Neutrophil (primary cell): Measurements from ENCODE around the gene EXOC4.

Experiments
- H3K27ac ChIP-seq: fragments of 200-600 bp; sonication (generic); 2 replicates; pipeline ENCODE4 v1.5.1; 2016; ENCODE audit warnings: mild to moderate bottlenecking, moderate library complexity
- H3K27me3 ChIP-seq: fragments of 200-600 bp; sonication (generic); 2 replicates; pipeline ENCODE4 v1.6.0; 2016; ENCODE audit warnings: mild to moderate bottlenecking
- H3K36me3 ChIP-seq: fragments of 200-600 bp; sonication (generic); 2 replicates; pipeline ENCODE4 v1.5.1; 2017
- H3K4me1 ChIP-seq, 2 experiments: fragments of 200-600 bp in 1 of 2; sonication (generic) in 1 of 2; 1 replicate in 1 of 2; 2 replicates in 1 of 2; pipeline versions ENCODE4 v1.5.1 to v1.6.1; 2013 to 2016; ENCODE audit warnings: low read depth in 1 of 2, low read length in 1 of 2, mild to moderate bottlenecking in 1 of 2, moderate library complexity in 1 of 2; ENCODE audit not compliant: control insufficient read depth in 1 of 2, insufficient read depth in 1 of 2
- H3K4me3 ChIP-seq, 2 experiments: fragments of 200-600 bp in 1 of 2; sonication (generic) in 1 of 2; 1 replicate in 1 of 2; 2 replicates in 1 of 2; pipeline ENCODE4 v1.5.1; 2013 to 2016; ENCODE audit warnings: low read depth in 1 of 2, low read length in 1 of 2, mild to moderate bottlenecking in 1 of 2, moderate library complexity in 1 of 2
- H3K9me3 ChIP-seq: fragments of 200-600 bp; sonication (generic); 2 replicates; pipeline ENCODE4 v1.5.1; 2016
- CTCF ChIP-seq: fragments of 200-600 bp; sonication (generic); IDR thresholded peaks from 2 replicates; pipeline ENCODE4 v1.5.1; 2016; ENCODE audit warnings: antibody characterized with exemption

EXOC4 gene

GRCh38 chr7:133712544-133712943 lies 459.7 kb downstream of the EXOC4 start:
- H3K4me1 ChIP-seq = peaks cover 9 to 15% of the 10 kb centered on the region in 2 experiments
- H3K27ac ChIP-seq = no peak overlapping the region
- no peaks in the 10 kb centered on the region for H3K9me3 ChIP-seq
- no peak overlapping the region for H3K4me3 ChIP-seq
- H3K36me3 ChIP-seq = no peaks in the 10 kb centered on the region
- no peaks in the 10 kb centered on the region for H3K27me3 ChIP-seq
- TF ChIP-seq CTCF = no peak

DNA sequence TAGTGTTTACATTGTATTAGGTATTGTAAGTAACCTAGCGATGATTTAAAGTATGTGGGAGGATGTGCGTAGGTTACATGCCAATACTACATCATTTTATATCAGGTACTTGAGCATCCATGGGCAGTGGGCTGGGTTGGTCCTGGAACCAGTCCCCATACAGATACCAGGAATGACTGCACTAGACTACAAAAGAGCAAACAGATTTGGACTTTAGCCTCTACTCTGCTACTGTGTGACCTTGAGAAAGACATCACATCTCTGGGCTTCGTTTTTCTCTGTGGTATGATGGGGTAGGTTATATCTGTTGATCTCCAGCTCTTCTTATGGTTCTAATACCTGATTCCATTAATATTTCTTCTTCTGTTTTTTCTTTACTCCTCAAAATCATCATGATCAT lies 461.8 kb downstream of the EXOC4 start:
- H3K27me3 ChIP-seq = no peaks in the 10 kb centered on the region
- no peak for TF ChIP-seq CTCF
- H3K4me1 ChIP-seq = peaks cover 0 to 1% of the 10 kb centered on the region in 2 experiments
- H3K27ac ChIP-seq = no peak overlapping the region
- no peaks in the 10 kb centered on the region for H3K36me3 ChIP-seq
- no peaks in the 10 kb centered on the region for H3K9me3 ChIP-seq
- no peak overlapping the region for H3K4me3 ChIP-seq

GRCh38 chr7:133718131-133718530 lies 465.3 kb downstream of the EXOC4 start:
- H3K9me3 ChIP-seq = no peaks in the 10 kb centered on the region

DNA sequence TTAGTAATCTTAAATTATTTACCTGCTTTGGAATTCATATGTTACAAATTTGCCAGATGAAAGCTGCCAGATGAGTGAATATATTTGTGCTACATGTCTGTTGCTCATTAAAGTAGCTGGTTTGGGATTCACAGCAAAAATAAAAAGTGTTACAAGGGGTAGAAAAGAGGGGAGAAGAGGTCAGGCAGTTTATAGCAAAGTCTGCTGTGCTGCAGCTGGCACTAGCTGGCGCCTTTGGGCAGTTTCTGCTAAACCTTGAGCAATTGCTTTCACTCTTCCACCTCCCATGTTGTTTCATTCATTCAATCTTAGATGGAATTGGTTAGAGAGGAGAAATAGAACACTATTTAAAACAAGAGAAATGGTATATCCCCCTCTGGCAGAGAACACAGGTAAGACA lies 470.2 kb downstream of the EXOC4 start:
- TF ChIP-seq CTCF = no peak
- H3K27ac ChIP-seq = no peak overlapping the region
- H3K27me3 ChIP-seq = no peaks in the 10 kb centered on the region
- no peaks in the 10 kb centered on the region for H3K9me3 ChIP-seq
- peaks cover 0 to 8% of the 10 kb centered on the region in 2 experiments for H3K4me1 ChIP-seq
- H3K4me3 ChIP-seq = no peak overlapping the region
- no peaks in the 10 kb centered on the region for H3K36me3 ChIP-seq

More at GRCh38 chr7:133718131-133718530, 465.3 kb downstream of the EXOC4 start:
- no peak overlapping the region for H3K4me3 ChIP-seq
- H3K27ac ChIP-seq = no peak overlapping the region
- TF ChIP-seq CTCF = no peak
- H3K4me1 ChIP-seq = peaks cover 0 to 8% of the 10 kb centered on the region in 2 experiments
- no peaks in the 10 kb centered on the region for H3K27me3 ChIP-seq
- H3K36me3 ChIP-seq = no peaks in the 10 kb centered on the region

- TF ChIP-seq CTCF = no peak
- Histone ChIP-seq H3K36me3 (no peaks in the 10 kb centered on the region), H3K27ac (no peak overlapping the region), H3K4me1 (peaks cover 0 to 8% of the 10 kb centered on the region in 2 experiments), H3K9me3 (no peaks in the 10 kb centered on the region), H3K27me3 (no peaks in the 10 kb centered on the region), H3K4me3 (no peak overlapping the region)
Observed at GRCh38 chr7:133724148-133724547, 471.3 kb downstream of the EXOC4 start.

GRCh38 chr7:133724694-133725093 lies 471.8 kb downstream of the EXOC4 start:
- no peak for TF ChIP-seq CTCF
- Histone ChIP-seq H3K4me1 (peaks cover 0 to 8% of the 10 kb centered on the region in 2 experiments), H3K27me3 (no peaks in the 10 kb centered on the region)

More at GRCh38 chr7:133724694-133725093, 471.8 kb downstream of the EXOC4 start:
- Histone ChIP-seq H3K9me3 (no peaks in the 10 kb centered on the region), H3K36me3 (no peaks in the 10 kb centered on the region), H3K27ac (no peak overlapping the region), H3K4me3 (no peak overlapping the region)
